H1 (cell line): ENCODE results near the gene NOS1AP. TPM values are rescaled to one million over a fixed set of nuclear protein-coding genes. Genes with fewer than 3 reads are reported as not detected.

ENCODE experiments used
- CHD7 ChIP-seq: fragments of 300-600 bp; sonication (generic); IDR thresholded peaks from 2 replicates; pipeline ENCODE4 v1.7.1; 2012; ENCODE audit warnings: low read length, moderate library complexity, mild to moderate bottlenecking, inconsistent platforms; ENCODE audit not compliant: insufficient replicate concordance
- E2F6 ChIP-seq: IDR thresholded peaks from 2 replicates; pipeline ENCODE4 v1.6.1; 2012; ENCODE audit warnings: inconsistent platforms
- RFX5 ChIP-seq: IDR thresholded peaks from 2 replicates; pipeline ENCODE4 v1.6.1; 2011; ENCODE audit warnings: low read depth, low read length, improper control_type of control experiment, borderline replicate concordance
- SIN3A ChIP-seq, 2 experiments: IDR thresholded peaks in 1 of 2; conservative IDR thresholded peaks in 1 of 2; 2 replicates each; pipeline ENCODE4 v1.6.1; 2011 to 2012; ENCODE audit warnings: low read length in 2 of 2, improper control_type of control experiment in 1 of 2, low read depth in 1 of 2, mild to moderate bottlenecking in 1 of 2
- SIX5 ChIP-seq: IDR thresholded peaks from 2 replicates; pipeline ENCODE4 v1.6.1; 2011; ENCODE audit warnings: mild to moderate bottlenecking, low read depth, low read length
- SP1 ChIP-seq: IDR thresholded peaks from 2 replicates; pipeline ENCODE4 v1.6.1; 2011; ENCODE audit warnings: low read depth, low read length
- polyA plus RNA-seq, 7 experiments: library from polyadenylated mRNA; depleted of rRNA in 3 of 7; stranded (reverse) in 5 of 7; unstranded in 2 of 7; fragments of >200 nt in 5 of 7; fragments of 200-250 nt in 2 of 7; gene quantifications; 1 replicate in 5 of 7; 2 replicates in 1 of 7; 4 replicates in 1 of 7; pipeline versions ENCODE4 v1.2.1 to v1.2.3, GENCODE V29; 2011 to 2013; ENCODE audit warnings: missing spikeins in 2 of 7, mixed read lengths in 2 of 7
- total RNA-seq: library from RNA; stranded (reverse); fragmentation: NEBNext Ultra II Directional; extraction: Animal tissue kit (Norgen Biotek cat#: 25700); gene quantifications from 2 replicates; pipeline ENCODE4 v1.2.1, GENCODE V29; 2021

NOS1AP gene
- total and polyA plus RNA-seq, 2 of the 8 experiments (the other 6 are each of a cell fraction or from before 2014, with no cell fraction given), result 2.4 to 12.1 TPM

GRCh38 chr1:162025541-162025940 lies 44.0 kb upstream of the NOS1AP start (continued):
- TF ChIP-seq CHD7, result no peak
- no peak for TF ChIP-seq SIN3A (conservative IDR thresholded peaks at IDR 0.05 in 1 of 2, IDR thresholded peaks at IDR 0.05 in 1 of 2; ENCODE audit: low read depth in 1 of 2, low read length in 2 of 2)
- no peak for TF ChIP-seq E2F6
- no peak for TF ChIP-seq RFX5
- TF ChIP-seq SP1, result no peak
- no peak for TF ChIP-seq SIX5
